Sigmoid colon (tissue), 4 donors: ENCODE data around the gene FSD1L.

Source experiments
- CTCF ChIP-seq, 4 experiments: fragments of 450-650 bp in 3 of 4; fragments of 200-600 bp in 1 of 4; IDR thresholded peaks; one replicate each; pipeline ENCODE4 v1.5.1; 2016 to 2019; ENCODE audit warnings: antibody characterized with exemption in 4 of 4, mild to moderate bottlenecking in 3 of 4, moderate library complexity in 2 of 4
- EP300 ChIP-seq, 4 donors: sonication (generic); formaldehyde crosslinking; IDR thresholded peaks; one replicate each; pipeline ENCODE4 v1.6.1; 2017; ENCODE audit warnings: antibody characterized with exemption in 4 of 4

GRCh38 chr9:105511446-105511845 lies 63.6 kb downstream of the FSD1L start:
- TF ChIP-seq CTCF (IDR thresholded peaks at IDR 0.05) (no peak), EP300 (IDR thresholded peaks at IDR 0.05) (no peak)
